GM10847 (cell line): ENCODE data around the gene SEC16A.

Experiments
- POLR2A ChIP-seq: IDR thresholded peaks from 2 replicates; pipeline ENCODE4 v1.6.1; 2011; ENCODE audit not compliant: insufficient read length; ENCODE audit errors: extremely low read depth

The SEC16A gene

GRCh38 chr9:136429683-136430491 is 53.0 kb downstream of the SEC16A start:
- TF ChIP-seq POLR2A = no peak

- no peak for TF ChIP-seq POLR2A
Measured at GRCh38 chr9:136429075-136429628, 53.7 kb downstream of the SEC16A start.

- TF ChIP-seq POLR2A = no peak
Measured at GRCh38 chr9:136426787-136427186, 56.1 kb downstream of the SEC16A start.

- TF ChIP-seq POLR2A = no peak
Measured at GRCh38 chr9:136424750-136425362, 58.0 kb downstream of the SEC16A start.

GRCh38 chr9:136423432-136424146 is 59.3 kb downstream of the SEC16A start:
- no peak for TF ChIP-seq POLR2A

- TF ChIP-seq POLR2A = no peak
Measured at GRCh38 chr9:136422876-136423275, 60.0 kb downstream of the SEC16A start.

- no peak for TF ChIP-seq POLR2A
Measured at GRCh38 chr9:136421791-136422190, 61.0 kb downstream of the SEC16A start.

- no peak for TF ChIP-seq POLR2A
Measured at GRCh38 chr9:136419092-136419420, 63.8 kb downstream of the SEC16A start.

- no peak for TF ChIP-seq POLR2A
Measured at GRCh38 chr9:136418182-136419091, 64.4 kb downstream of the SEC16A start.

GRCh38 chr9:136416914-136417313 is 65.9 kb downstream of the SEC16A start:
- TF ChIP-seq POLR2A = no peak

GRCh38 chr9:136416427-136416826 is 66.4 kb downstream of the SEC16A start:
- TF ChIP-seq POLR2A = no peak

GRCh38 chr9:136412962-136413361 is 69.9 kb downstream of the SEC16A start:
- TF ChIP-seq POLR2A = no peak

- no peak for TF ChIP-seq POLR2A
Measured at GRCh38 chr9:136411378-136411777, 71.5 kb downstream of the SEC16A start.

GRCh38 chr9:136410500-136411287 is 72.1 kb downstream of the SEC16A start, which contains the start of the genes ENTR1 and PMPCA:
ENTR1 (minus strand) TSS chr9:136410614; CDS start chr9:136410397, 217 bp downstream.
PMPCA (plus strand) TSS chr9:136410658; CDS start chr9:136410669, 11 bp downstream.
- peak; percentile 83 for TF ChIP-seq POLR2A
